Fibroblast of lung (primary cell): Measurements from ENCODE around the gene TXNRD2.

ENCODE experiments used
- EZH2 ChIP-seq: IDR thresholded peaks from 2 replicates; pipeline ENCODE4 v1.5.1; 2012; ENCODE audit warnings: low read length, control low read depth, mild to moderate bottlenecking; ENCODE audit errors: missing control alignments
- TF ChIP-seq, protein P1 (sequence below), 2 donors: IDR thresholded peaks in 1 of 2; conservative IDR thresholded peaks in 1 of 2; 1 replicate in 1 of 2; 2 replicates in 1 of 2; pipeline ENCODE4 v1.5.1; 2011 to 2012; ENCODE audit warnings: low read length in 2 of 2, control low read depth in 1 of 2, inconsistent platforms in 1 of 2, low read depth in 1 of 2, mild to moderate bottlenecking in 1 of 2

DNA sequence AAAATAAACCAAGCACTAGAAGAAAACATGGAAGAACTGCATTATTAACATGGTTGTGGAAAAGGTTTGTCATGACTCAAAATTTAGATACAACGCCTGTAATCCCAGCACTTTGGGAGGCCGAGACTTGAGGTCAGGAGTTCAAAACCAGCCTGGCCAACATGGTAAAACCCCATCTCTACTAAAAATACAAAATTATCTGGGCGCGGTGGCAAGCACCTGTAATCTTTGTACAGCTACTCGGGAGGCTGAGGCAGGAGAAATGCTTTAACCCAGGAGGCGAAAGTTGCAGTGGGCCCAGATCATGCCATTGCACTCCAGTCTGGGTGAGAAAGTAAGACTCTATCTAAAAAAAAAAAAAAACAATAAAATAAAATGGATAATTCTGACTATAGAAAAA lies 110.6 kb downstream of the TXNRD2 start:
- TF ChIP-seq, protein P1, sequence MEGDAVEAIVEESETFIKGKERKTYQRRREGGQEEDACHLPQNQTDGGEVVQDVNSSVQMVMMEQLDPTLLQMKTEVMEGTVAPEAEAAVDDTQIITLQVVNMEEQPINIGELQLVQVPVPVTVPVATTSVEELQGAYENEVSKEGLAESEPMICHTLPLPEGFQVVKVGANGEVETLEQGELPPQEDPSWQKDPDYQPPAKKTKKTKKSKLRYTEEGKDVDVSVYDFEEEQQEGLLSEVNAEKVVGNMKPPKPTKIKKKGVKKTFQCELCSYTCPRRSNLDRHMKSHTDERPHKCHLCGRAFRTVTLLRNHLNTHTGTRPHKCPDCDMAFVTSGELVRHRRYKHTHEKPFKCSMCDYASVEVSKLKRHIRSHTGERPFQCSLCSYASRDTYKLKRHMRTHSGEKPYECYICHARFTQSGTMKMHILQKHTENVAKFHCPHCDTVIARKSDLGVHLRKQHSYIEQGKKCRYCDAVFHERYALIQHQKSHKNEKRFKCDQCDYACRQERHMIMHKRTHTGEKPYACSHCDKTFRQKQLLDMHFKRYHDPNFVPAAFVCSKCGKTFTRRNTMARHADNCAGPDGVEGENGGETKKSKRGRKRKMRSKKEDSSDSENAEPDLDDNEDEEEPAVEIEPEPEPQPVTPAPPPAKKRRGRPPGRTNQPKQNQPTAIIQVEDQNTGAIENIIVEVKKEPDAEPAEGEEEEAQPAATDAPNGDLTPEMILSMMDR (conservative IDR thresholded peaks at IDR 0.05 in 1 of 2, IDR thresholded peaks at IDR 0.05 in 1 of 2; ENCODE audit: low read depth in 1 of 2, low read length in 2 of 2), result no peak
- no peak for TF ChIP-seq EZH2
